GM21825 (cell line): Measurements from ENCODE around the gene RGPD6.
"Not testable (repeated sequence)": the region's sequence is repeated elsewhere in the genome, so short reads cannot be mapped to it uniquely, and the experiment has no call there.

Experiments used
- ATAC-seq: cut with Tn5 transposase; IDR thresholded peaks from one replicate; pipeline ENCODE4 v1.9.1; 2021; ENCODE audit warnings: mild to moderate bottlenecking, moderate library complexity; ENCODE audit not compliant: unreplicated experiment

RGPD6 gene

DNA sequence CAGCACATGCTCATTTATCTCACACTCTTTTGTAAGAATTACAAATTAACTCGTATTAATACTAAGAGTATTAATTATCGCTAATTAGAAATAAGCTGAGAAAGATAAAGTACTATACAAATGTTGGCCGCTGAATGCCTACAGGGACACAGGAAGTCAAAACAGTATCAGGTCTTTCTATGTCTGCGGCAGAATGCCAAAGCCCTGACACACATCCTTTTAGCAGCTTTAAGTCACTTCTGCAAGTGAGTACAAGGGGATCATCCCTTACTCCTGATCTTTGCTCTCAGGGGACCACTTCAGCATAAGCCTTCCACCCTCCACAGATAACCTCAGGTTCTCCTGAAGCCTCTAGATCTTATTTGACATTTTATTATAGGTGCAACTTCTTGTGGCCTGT is 94.3 kb downstream of the RGPD6 start:
- ATAC-seq, result not testable (repeated sequence)

DNA sequence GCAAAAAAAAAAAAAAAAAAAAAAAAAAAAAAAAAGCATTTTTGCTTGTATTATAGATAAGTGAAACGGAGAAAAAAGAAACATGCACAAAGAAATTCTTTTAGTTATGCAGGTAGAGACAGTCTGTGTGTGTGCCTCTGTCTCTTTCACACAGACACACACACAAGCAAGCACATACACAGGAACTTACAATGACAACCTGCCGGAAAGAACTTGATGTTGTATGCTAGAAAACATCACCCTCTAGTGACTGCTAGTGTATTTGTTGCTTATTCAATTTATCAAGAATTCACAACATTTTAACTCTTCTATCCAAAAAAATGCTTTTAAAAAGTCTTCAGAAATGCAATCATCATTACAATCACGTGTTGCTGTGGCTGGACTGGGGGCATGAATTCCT is 95.8 kb downstream of the RGPD6 start:
- not testable (repeated sequence) for ATAC-seq

DNA sequence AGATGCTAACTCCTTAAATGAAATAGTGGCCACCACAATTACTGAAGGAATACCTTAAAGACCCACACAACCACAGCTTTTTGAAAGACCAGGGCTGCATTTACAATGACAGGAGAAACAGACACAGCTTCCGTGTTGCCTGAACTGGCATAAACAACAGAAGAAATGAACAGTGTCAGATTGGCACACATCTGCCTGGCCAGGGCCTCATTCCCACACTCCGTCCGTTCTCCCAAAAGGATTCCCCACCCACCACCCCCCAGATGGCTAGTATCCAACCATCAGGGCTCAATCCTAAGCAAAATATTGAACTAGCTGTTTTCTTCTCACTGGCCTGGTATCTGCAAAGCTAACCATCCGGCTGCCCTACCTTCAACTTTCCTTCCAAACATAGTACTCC is 96.9 kb downstream of the RGPD6 start:
- ATAC-seq, result not testable (repeated sequence)

DNA sequence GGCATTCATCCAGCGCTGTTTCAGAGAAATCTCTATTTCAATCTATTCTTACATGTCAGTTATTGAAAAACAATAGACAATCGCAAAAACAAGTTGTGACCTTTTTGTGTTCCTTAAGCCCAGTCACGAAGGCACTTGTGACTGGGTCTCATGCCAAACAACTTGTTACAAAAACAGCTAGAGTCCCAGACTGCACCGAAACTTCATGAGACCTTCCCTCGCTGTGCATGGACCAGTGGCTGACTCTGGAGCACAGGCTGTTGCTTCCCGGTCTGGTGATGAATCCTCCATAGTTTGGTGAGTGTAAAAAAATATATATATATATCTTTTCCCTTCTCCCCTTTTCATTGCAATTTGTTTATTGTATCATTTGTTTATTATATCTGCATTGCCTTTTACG is 99.7 kb downstream of the RGPD6 start:
- not testable (repeated sequence) for ATAC-seq

DNA sequence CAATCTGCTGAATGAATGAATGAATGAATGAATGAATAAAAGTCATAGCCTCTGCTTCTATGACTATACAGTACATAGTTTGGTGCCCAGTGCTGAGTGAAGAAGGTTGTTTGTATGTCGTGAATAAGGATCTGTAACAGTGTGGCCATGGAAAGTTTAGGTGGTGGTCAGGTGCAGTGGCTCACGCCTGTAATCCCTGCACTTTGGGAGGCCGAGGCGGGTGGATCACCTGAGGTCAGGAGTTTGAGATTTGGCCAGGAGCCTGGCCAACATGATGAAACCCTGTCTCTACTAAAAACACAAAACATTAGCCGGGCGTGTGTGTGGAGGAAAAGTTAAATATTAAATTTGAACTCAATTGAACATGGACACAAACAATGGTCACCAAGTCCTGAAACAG is 100.1 kb downstream of the RGPD6 start:
- ATAC-seq, result not testable (repeated sequence)

DNA sequence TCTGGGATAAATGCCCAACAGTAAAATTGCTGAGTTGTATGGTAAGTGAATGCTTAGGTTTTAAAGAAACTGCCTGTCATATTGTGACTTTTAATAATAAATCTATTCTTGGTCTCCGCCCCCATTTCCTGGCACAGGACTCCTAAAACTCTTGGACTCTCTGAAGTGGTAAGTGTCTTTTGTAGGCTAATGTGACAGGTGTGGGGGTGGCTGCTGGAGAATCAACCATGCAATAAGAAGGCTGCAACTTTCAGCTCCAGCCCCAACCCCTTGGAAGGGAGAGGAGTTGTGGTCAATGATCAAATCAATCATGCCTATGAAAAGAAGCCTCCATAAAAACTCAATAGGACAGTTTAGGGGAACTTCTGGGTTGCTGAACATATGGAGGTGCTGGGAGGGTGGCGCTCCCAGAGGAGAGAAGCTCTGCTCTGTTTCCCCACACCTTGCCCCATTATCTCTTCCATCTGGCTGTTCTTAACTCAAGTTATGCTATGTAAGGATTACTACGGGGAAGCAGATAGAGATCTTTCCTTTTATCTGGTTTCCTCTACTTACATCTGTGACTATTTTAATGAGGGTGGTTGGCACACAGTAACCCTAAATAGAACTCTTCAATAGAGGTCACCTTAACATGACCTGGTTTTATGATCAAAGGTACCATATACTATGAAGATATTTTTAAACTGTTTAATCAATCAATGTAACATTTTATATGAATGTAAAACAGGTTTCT is 101.2 kb downstream of the RGPD6 start:
- ATAC-seq, result not testable (repeated sequence)

DNA sequence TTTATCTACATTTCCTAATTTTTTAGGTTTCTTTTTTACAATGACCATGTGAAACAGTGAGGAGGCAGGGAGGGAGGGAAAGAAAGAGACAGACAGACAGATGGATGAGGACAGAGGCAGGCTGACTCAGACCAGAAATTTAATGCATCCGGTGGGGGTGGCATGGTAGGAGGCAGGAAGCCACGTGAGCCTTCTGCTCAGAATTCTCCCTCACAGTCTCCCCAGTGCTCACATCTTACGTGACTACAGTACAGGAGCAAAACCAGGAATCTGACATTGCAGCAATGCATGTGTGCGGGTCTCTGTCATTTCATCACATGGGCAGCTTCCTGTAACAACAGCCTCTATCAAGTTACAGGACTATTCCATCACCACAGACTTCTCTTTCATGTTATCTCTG is 102.1 kb downstream of the RGPD6 start:
- ATAC-seq, result peak; percentile 97

DNA sequence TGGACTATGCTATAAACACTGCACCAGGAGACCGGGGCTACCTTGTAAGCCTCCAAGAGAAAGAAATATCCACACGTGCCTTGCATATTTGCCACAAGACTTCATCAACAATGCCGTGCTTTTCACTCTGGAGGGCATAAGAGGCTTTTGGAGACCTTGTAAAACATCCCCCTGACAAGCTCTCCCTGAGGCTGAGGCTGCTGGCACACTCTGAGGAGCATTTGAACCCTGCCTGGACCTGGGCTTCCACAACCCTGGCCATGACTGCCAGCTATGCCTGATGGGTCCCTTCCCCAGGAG is 104.0 kb downstream of the RGPD6 start:
- not testable (repeated sequence) for ATAC-seq

DNA sequence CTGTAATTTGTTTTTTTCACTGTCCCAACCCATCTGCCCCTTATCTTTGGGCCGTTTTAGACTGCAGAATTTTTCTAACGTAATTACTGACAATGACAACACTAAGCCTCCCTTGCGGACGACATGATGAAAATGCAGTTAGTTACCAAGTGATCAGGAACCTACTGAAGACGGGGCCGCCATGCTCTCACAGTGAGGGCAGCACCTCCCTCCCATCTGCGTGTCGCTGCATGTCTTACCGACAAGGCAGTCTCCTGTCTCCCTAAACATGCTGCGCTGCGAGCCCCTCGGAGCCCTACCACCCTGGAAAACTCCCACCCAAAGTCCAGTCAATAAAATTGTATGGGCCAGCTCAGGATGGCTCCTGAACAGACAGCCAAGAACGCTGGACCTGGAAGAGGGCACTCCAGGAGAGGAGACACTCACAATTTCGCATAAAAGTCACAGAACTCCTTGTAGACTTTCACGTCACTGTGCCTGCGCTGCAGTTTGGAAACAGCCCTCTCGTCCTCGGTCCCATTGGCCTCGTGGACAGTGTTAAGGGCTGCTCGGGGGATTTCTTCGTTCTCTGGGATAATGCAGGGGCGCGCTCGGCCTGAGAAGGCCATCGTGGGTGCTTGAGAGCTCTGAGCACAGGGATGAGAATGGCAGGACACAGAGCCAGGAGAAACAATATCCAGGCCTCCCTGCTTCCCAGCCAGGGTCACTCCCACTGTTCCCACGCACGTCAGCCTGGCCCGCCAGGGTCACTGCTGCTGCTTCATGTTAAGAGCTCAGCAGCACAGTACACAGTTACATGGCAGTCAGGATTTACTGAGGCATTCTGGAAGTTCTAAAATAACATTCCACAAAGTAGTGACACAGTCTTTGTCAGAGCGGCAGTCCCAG is 104.6 kb downstream of the RGPD6 start, which contains the start of gene LIMS4:
Gene LIMS4, minus strand, starts transcription at position 646 of the 888 bp plus-strand sequence. Its CDS starts 38 bp downstream, at position 608.
- not testable (repeated sequence) for ATAC-seq

DNA sequence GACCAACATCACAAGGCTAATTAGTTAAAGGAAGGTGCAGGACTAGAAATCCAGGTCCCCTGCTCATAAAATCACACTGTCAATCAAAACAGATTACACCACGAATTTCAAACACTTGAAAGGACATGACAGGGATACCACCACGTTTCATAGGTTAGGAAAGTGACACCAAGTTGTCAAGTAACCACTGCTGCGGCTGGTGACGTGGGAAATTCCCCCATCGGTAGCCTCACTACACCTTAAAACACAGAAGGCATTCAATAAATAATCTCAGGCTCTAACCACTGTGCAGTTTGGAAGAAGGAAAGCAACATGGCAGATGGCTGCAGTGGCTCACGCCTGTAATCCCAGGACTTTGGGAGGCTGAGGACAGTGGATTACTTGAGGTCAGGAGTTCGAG is 108.1 kb downstream of the RGPD6 start:
- not testable (repeated sequence) for ATAC-seq

DNA sequence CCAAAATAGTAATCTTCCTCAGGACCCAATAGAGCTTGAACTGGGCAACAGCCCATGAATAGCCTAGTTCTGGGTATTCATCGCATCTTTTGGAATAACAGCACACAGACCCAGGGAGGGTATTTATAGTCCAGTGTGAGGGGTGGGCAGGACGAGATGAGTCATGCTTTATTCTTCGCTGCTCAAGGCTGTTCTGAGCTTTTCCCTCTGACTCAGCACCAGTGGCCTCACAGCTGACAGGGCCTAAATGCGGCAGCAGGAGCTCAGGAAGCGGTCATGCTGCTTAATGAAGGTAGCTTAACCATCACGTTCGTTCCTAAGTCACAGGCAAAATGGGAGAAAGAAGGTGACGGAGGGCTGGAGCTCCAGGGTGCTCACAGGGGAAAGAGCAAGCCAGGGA is 111.7 kb downstream of the RGPD6 start:
- peak; percentile 96 for ATAC-seq
